Ascending aorta (tissue), 2 donors: Measurements from ENCODE around the gene S100A11. TPM values are rescaled to one million over a fixed set of nuclear protein-coding genes. Genes with fewer than 3 reads are reported as not detected.

Experiments used
- DNase-seq, 2 donors: peaks; one replicate each; pipeline ENCODE4 v3.0.0-alpha.2; 2019; ENCODE audit warnings: low spot score in 2 of 2
- H3K27ac ChIP-seq, 2 donors: fragments of 200-600 bp; sonication (generic); one replicate each; pipeline ENCODE4 v1.5.1; 2016 to 2017; ENCODE audit warnings: mild to moderate bottlenecking in 1 of 2
- H3K27me3 ChIP-seq: fragments of 200-600 bp; sonication (generic); one replicate; pipeline ENCODE4 v1.5.1; 2017
- H3K36me3 ChIP-seq, 2 donors: fragments of 200-600 bp; sonication (generic); one replicate each; pipeline ENCODE4 v1.5.1; 2016
- H3K4me1 ChIP-seq, 2 donors: fragments of 200-600 bp; sonication (generic); one replicate each; pipeline ENCODE4 v1.5.1; 2016 to 2017; ENCODE audit warnings: mild to moderate bottlenecking in 1 of 2
- H3K4me3 ChIP-seq, 2 donors: fragments of 200-600 bp; sonication (generic); one replicate each; pipeline ENCODE4 v1.5.1; 2016 to 2017; ENCODE audit warnings: mild to moderate bottlenecking in 1 of 2
- H3K9me3 ChIP-seq, 2 donors: fragments of 200-600 bp; sonication (generic); one replicate each; pipeline ENCODE4 v1.5.1; 2016
- intact Hi-C: fragments of 100-400 bp; cut with DNase I; formaldehyde crosslinking; loops from one replicate; pipeline ENCODE4 v1.15.1; 2023
- total RNA-seq: library from RNA; depleted of rRNA; stranded (reverse); fragments of >200 nt; gene quantifications from one replicate; pipeline ENCODE4 v1.1.0, GENCODE V29; 2016
- TF ChIP-seq, protein P1 (sequence below), 3 experiments: fragments of 200-600 bp in 2 of 3; fragments of 450-650 bp in 1 of 3; sonication (generic) in 2 of 3; IDR thresholded peaks; one replicate each; pipeline ENCODE4 v1.5.1; 2016 to 2019; ENCODE audit warnings: antibody characterized with exemption in 3 of 3, mild to moderate bottlenecking in 1 of 3, moderate library complexity in 1 of 3

Gene S100A11
- total RNA-seq, 1 donor from 2014 or later: 442 TPM

DNA sequence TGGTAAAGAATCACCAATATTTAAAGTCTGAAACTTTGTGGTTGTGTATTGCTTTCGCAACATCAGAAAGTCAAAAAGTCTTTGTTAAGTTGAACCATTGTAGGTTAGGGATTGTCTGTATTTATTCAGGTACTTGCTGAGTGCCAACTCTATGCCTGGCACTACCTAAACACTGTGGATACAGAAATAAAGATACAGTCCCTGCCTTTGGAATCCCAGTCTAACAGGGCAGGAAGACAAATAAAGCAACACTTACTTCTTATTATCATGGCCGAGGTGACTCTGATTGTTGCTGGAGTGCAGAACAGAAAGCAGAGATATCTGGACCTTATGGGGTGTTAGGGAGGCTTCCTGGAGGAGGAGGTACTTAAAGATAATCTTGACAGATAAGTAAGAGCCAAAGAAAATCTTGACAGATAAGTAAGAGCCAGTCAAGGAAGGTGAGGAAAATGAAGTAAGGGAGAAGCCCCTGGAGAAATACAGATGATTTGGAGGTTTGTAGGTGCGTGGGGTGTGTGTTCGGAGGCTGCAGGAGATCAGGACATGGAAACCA lies 31.4 kb downstream of the S100A11 start:
- H3K9me3 ChIP-seq: no peaks in the 10 kb centered on the region
- no peak overlapping the region for H3K4me3 ChIP-seq
- H3K4me1 ChIP-seq: peaks cover 0 to 2% of the 10 kb centered on the region in 2 donors
- no peaks in the 10 kb centered on the region for H3K27me3 ChIP-seq
- no peaks in the 10 kb centered on the region for H3K36me3 ChIP-seq
- DNase-seq: no peak
- no peak overlapping the region for H3K27ac ChIP-seq
- intact Hi-C loops: no loop called here
- TF ChIP-seq, protein P1, sequence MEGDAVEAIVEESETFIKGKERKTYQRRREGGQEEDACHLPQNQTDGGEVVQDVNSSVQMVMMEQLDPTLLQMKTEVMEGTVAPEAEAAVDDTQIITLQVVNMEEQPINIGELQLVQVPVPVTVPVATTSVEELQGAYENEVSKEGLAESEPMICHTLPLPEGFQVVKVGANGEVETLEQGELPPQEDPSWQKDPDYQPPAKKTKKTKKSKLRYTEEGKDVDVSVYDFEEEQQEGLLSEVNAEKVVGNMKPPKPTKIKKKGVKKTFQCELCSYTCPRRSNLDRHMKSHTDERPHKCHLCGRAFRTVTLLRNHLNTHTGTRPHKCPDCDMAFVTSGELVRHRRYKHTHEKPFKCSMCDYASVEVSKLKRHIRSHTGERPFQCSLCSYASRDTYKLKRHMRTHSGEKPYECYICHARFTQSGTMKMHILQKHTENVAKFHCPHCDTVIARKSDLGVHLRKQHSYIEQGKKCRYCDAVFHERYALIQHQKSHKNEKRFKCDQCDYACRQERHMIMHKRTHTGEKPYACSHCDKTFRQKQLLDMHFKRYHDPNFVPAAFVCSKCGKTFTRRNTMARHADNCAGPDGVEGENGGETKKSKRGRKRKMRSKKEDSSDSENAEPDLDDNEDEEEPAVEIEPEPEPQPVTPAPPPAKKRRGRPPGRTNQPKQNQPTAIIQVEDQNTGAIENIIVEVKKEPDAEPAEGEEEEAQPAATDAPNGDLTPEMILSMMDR (IDR thresholded peaks at IDR 0.05): no peak

DNA sequence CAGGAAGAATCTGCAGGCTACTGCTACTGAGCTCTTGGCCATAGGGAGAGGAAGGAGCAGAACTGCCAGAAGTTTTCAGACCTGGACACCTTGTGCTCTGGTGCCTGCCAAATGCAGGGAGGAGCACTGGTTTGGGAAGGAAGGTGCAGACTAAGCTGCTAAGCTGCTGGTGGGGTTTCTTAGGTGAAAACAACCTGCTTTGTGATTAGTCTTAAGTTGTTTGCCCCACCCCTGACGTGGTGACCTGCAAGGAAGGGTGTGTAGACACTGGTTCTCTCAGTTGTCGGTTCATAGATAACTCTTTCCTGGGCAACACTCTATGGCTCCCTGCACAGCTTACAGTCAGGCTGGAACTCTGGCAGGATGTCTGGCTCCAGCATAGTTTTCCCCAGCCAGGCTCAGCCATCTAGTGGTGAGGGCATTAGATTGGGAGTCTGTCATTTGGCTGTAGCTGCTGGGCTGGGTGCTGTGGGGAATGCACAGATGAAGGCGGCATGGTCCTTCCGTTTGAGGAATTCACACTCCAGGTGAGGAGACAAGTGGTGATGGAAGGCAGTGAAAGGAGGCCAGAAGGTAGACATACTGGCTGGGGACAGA lies 32.9 kb downstream of the S100A11 start:
- H3K27me3 ChIP-seq: no peaks in the 10 kb centered on the region
- no peaks in the 10 kb centered on the region for H3K36me3 ChIP-seq
- TF ChIP-seq, protein P1 (IDR thresholded peaks at IDR 0.05): no peak
- DNase-seq: peak in 1 of 2 donors; percentile 39
- intact Hi-C loops: no loop called here
- no peak overlapping the region for H3K27ac ChIP-seq
- H3K4me3 ChIP-seq: no peak overlapping the region
- peaks cover 0 to 2% of the 10 kb centered on the region in 2 donors for H3K4me1 ChIP-seq
- no peaks in the 10 kb centered on the region for H3K9me3 ChIP-seq

DNA sequence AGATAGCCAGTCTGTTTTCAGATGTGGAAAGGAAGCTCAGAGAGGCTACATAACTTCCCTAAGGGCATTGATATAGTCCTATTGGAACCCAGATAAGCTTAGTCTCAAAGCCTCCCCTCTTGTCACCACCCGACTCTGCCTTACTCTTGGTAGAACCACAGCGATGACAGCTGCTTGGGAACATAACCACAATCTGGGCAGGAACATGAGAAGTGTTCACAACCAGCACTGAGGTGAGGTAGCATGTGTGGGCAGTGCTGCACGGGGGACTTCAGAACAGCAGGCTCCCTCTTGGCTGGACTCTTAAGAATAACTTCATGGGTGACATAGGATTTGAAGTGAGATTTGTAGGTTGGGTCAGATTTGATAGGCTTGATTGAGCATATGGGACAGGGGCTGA lies 33.8 kb downstream of the S100A11 start:
- Histone ChIP-seq H3K36me3 (no peaks in the 10 kb centered on the region), H3K4me3 (no peak overlapping the region), H3K9me3 (no peaks in the 10 kb centered on the region), H3K27ac (no peak overlapping the region), H3K4me1 (peaks cover 0 to 2% of the 10 kb centered on the region in 2 donors), H3K27me3 (no peaks in the 10 kb centered on the region)
- peak in 1 of 2 donors; percentile 25 for DNase-seq
- intact Hi-C loops: no loop called here
- TF ChIP-seq, protein P1 (IDR thresholded peaks at IDR 0.05): no peak

DNA sequence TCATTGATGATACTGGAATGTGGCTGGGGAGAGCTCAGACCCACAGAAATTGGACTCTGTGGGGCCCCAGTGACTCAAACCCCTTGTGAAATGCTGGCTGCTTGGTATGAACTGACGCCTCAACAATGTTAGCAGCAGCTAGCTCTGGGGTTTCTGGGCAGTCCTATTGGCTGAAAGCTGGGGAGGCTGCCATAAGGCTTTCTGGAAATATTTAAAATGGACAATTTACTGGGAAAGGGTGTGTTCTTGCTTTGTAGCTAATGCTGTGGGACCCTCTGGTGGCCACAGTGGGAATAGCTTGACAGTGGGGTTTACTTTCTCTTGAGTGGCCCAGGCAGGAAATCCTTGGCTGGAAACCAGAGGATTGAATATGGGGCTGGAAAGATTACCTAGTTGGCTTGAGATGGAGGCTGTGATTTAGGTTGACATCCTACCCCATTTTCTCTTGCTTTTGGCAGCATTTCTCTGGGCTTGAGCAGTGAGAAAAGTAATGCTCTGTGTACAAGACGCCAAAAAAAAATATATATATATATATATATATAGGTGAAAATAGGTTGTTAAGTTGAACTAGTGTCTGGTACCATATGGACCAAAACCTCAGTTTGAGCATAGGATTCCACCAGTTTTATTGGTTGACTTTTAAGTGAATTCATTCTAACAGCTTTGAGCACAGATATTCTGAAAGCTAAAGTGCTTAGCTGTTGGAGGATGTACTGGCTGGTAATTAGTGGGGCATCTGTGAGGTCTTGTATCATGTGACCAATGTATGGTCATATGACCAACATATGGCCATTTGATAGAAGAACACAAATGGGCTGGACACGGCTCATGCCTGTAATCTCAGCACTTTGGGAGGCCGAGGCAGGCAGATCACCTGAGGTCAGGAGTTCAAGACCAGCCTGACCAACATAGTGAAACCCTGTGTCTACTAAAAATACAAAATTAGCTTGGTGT lies 34.9 kb downstream of the S100A11 start:
- Histone ChIP-seq H3K4me1 (peaks cover 0 to 2% of the 10 kb centered on the region in 2 donors), H3K9me3 (no peaks in the 10 kb centered on the region), H3K27ac (no peak overlapping the region), H3K27me3 (no peaks in the 10 kb centered on the region), H3K36me3 (no peaks in the 10 kb centered on the region), H3K4me3 (no peak overlapping the region)
- TF ChIP-seq, protein P1 (IDR thresholded peaks at IDR 0.05): peak; percentile 71 to 93 (median 86)
- intact Hi-C loops: loop anchor here (1.0 kb wide), 2 partner anchors 36 to 68 kb away; no protein-coding TSS in a partner anchor
- peak; percentile 66 to 94 for DNase-seq

DNA sequence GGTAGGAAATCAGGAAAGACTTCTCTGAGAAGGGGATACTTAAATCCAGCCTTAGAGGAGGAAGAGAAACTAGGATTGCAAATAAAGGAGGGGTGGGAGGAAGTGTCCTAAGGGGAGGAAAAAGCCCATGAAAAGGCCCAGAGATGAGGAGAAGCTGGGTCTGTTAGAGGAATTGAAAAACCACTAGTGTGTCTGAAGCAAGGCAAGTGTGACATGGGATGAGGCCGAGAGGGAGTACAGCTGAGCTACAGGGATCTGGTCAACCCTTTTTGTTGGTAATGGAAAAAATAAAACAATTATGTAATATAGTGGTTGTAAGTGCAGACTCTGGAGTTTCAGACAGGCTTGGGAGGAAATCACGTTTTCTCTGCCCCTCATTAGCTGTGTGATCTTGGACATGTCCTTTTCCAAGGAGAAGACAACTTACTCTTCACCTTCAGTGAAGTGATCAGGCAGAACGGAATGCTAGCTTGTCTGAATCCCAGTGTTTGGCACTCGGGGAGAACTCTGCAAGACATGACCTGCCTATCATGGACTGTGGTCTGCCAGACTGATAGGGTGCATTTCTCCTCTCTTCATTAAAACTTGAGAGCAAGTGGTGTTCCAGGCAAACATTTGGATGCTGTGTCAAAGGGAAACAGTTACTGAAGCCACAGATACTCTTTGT lies 35.7 kb downstream of the S100A11 start:
- Histone ChIP-seq H3K4me1 (peaks cover 0 to 2% of the 10 kb centered on the region in 2 donors), H3K4me3 (no peak overlapping the region), H3K9me3 (no peaks in the 10 kb centered on the region), H3K27ac (no peak overlapping the region), H3K36me3 (no peaks in the 10 kb centered on the region), H3K27me3 (no peaks in the 10 kb centered on the region)
- TF ChIP-seq, protein P1 (IDR thresholded peaks at IDR 0.05): no peak
- DNase-seq: no peak
- intact Hi-C loops: loop anchor here (1.0 kb wide), 2 partner anchors 35 to 67 kb away; no protein-coding TSS in a partner anchor
